WERI-Rb-1 (cell line): ENCODE results near the gene MUC5B.

Experiments used
- DNase-seq: peaks from one replicate; pipeline ENCODE4 v3.0.0-alpha.2; 2020
- H3K27ac ChIP-seq: fragments of 250-450 bp; sonication (Bioruptor Pico); 2 replicates; pipeline ENCODE4 v1.5.1; 2020; ENCODE audit warnings: mild to moderate bottlenecking, moderate library complexity
- H3K27me3 ChIP-seq: fragments of 250-450 bp; sonication (Bioruptor Pico); 2 replicates; pipeline ENCODE4 v1.5.1; 2021; ENCODE audit warnings: mild to moderate bottlenecking, low read depth, moderate library complexity; ENCODE audit not compliant: insufficient read depth, severe bottlenecking
- H3K36me3 ChIP-seq: fragments of 250-450 bp; sonication (Bioruptor Pico); 2 replicates; pipeline ENCODE4 v1.5.1; 2020; ENCODE audit warnings: mild to moderate bottlenecking, moderate library complexity
- H3K4me3 ChIP-seq: 2 replicates; pipeline ENCODE4 v1.5.1; 2011; ENCODE audit warnings: low read depth, mild to moderate bottlenecking, control low read depth, low read length
- H3K9me3 ChIP-seq: fragments of 250-450 bp; sonication (Bioruptor Pico); 2 replicates; pipeline ENCODE4 v1.5.1; 2021; ENCODE audit warnings: mild to moderate bottlenecking, moderate library complexity; ENCODE audit not compliant: severe bottlenecking
- CTCF ChIP-seq: IDR thresholded peaks from 2 replicates; pipeline ENCODE4 v1.5.1; 2011; ENCODE audit warnings: low read depth, mild to moderate bottlenecking, control low read depth, inconsistent platforms, low read length

Gene MUC5B

DNA sequence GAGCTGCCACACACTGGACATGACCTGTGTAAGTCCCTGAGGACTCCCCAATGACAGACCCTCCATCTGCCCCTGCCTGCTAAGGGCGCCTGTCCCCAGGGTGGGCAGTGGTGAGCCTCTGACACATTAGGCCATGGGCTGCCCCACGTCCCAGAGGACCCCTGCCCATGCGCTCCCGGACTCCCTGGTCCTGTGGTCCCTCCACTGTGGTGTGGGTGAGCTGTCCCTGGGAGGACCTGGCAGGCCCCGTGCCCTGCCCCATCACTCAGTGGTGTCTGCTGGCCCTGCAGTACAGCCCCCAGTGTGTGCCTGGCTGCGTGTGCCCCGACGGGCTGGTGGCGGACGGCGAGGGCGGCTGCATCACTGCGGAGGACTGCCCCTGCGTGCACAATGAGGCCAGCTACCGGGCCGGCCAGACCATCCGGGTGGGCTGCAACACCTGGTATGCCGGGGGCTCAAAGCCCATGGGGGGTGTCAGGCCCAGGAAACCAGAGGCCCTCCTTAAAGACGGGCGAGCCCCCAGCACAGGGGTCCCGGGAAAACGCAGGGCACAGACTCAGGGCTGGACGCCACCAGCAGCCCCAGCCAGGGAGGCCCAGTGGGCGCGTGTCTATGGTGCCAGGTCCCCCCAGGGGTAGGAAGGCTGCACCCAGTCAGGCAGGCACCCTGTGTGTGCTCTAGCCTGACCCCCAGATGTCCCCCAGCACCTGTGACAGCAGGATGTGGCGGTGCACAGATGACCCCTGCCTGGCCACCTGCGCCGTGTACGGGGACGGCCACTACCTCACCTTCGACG lies 46.4 kb upstream of the MUC5B start:
- Histone ChIP-seq H3K27me3 (peaks cover 13% of the 10 kb centered on the region), H3K27ac (no peak overlapping the region), H3K9me3 (no peaks in the 10 kb centered on the region), H3K36me3 (no peaks in the 10 kb centered on the region), H3K4me3 (no peak overlapping the region)
- no peak for TF ChIP-seq CTCF
- DNase-seq = no peak

GRCh38 chr11:1177020-1177770 lies 45.7 kb upstream of the MUC5B start:
- Histone ChIP-seq H3K27me3 (peaks cover 20% of the 10 kb centered on the region), H3K36me3 (no peaks in the 10 kb centered on the region), H3K9me3 (no peaks in the 10 kb centered on the region), H3K4me3 (no peak overlapping the region), H3K27ac (no peak overlapping the region)
- TF ChIP-seq CTCF = no peak
- DNase-seq = no peak

GRCh38 chr11:1177771-1178090 lies 45.1 kb upstream of the MUC5B start:
- H3K36me3 ChIP-seq = no peaks in the 10 kb centered on the region
- peaks cover 22% of the 10 kb centered on the region for H3K27me3 ChIP-seq
- no peak overlapping the region for H3K4me3 ChIP-seq
- no peak for DNase-seq
- H3K9me3 ChIP-seq = no peaks in the 10 kb centered on the region
- H3K27ac ChIP-seq = no peak overlapping the region
- no peak for TF ChIP-seq CTCF

DNA sequence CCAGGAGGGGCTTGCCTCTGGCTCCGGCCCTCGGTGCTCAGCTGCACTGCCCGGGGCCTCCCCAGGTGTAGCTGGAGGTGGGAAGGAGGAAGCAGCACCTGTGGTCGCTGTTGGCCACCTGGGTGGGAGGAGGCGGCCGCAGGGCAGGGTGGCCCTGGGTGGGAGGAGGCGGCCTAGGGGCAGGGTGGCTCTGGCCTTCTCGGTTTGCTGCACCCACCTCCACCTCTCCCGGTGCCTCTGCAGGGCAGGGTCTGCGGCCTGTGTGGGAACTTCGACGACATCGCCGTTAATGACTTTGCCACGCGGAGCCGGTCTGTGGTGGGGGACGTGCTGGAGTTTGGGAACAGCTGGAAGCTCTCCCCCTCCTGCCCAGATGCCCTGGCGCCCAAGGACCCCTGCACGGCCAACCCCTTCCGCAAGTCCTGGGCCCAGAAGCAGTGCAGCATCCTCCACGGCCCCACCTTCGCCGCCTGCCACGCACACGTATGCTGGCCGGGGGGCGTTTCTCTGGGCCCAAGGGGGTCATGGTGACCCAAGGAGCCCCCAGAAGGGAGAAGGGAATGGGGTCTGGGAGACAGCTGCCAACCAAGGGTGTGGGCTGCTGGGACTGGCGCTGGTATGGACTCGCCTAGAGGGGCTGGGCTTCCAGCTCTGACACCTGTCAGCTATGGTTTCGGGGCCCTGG lies 44.5 kb upstream of the MUC5B start:
- Histone ChIP-seq H3K36me3 (no peaks in the 10 kb centered on the region), H3K27ac (no peak overlapping the region), H3K9me3 (no peaks in the 10 kb centered on the region), H3K27me3 (peaks cover 22% of the 10 kb centered on the region), H3K4me3 (no peak overlapping the region)
- no peak for DNase-seq
- TF ChIP-seq CTCF = no peak

DNA sequence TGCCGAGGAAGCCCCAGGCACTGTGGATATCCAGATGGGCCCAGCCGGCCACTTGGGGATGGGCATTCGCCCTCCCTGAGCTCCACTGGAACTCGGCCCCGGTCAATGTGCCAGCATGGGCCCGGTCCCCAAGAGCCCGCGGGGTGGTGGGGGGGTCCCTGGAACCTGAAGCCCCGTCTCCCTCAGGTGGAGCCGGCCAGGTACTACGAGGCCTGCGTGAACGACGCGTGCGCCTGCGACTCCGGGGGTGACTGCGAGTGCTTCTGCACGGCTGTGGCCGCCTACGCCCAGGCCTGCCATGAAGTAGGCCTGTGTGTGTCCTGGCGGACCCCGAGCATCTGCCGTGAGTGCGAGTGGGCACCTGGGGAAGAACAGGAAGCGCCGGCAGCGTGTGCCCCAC lies 44.0 kb upstream of the MUC5B start:
- H3K27me3 ChIP-seq = peaks cover 22% of the 10 kb centered on the region
- no peaks in the 10 kb centered on the region for H3K36me3 ChIP-seq
- no peak overlapping the region for H3K27ac ChIP-seq
- DNase-seq = no peak
- H3K9me3 ChIP-seq = no peaks in the 10 kb centered on the region
- H3K4me3 ChIP-seq = no peak overlapping the region
- TF ChIP-seq CTCF = no peak
